GM18505 (cell line): ENCODE measurements around the gene NAV1.

Experiments used
- ATAC-seq: cut with Tn5 transposase; IDR thresholded peaks from one replicate; pipeline ENCODE4 v1.9.1; 2021; ENCODE audit not compliant: unreplicated experiment
- POLR2A ChIP-seq: IDR thresholded peaks from 4 replicates; pipeline ENCODE4 v1.6.1; 2011; ENCODE audit warnings: borderline replicate concordance; ENCODE audit not compliant: insufficient read depth, insufficient read length; ENCODE audit errors: extremely low read depth

NAV1 gene

GRCh38 chr1:201530741-201531531 is 8.0 kb upstream of the NAV1 start:
- no peak for TF ChIP-seq POLR2A
- ATAC-seq = no peak

- no peak for TF ChIP-seq POLR2A
- no peak for ATAC-seq
These were observed 7.1 kb upstream of the NAV1 start for GRCh38 chr1:201531551-201532425.

GRCh38 chr1:201533836-201534235 is 5.1 kb upstream of the NAV1 start:
- TF ChIP-seq POLR2A = no peak
- no peak for ATAC-seq

GRCh38 chr1:201535046-201535918 is 3.6 kb upstream of the NAV1 start:
- no peak for TF ChIP-seq POLR2A
- ATAC-seq = no peak

- no peak for ATAC-seq
These were observed 3.0 kb upstream of the NAV1 start for GRCh38 chr1:201535919-201536245.

GRCh38 chr1:201536558-201536957 is 2.4 kb upstream of the NAV1 start:
- ATAC-seq = no peak
- no peak for TF ChIP-seq POLR2A

More at GRCh38 chr1:201535919-201536245, 3.0 kb upstream of the NAV1 start:
- no peak for TF ChIP-seq POLR2A

- ATAC-seq = no peak
- TF ChIP-seq POLR2A = no peak
These were observed 1.9 kb upstream of the NAV1 start for GRCh38 chr1:201537028-201537427.

GRCh38 chr1:201537467-201537866 is 1.5 kb upstream of the NAV1 start:
- ATAC-seq = no peak
- TF ChIP-seq POLR2A = no peak

GRCh38 chr1:201537891-201538611 is 876 bp upstream of the NAV1 start:
- no peak for ATAC-seq
- no peak for TF ChIP-seq POLR2A

GRCh38 chr1:201539561-201540431 is 869 bp downstream of the NAV1 start:
- no peak for ATAC-seq
- TF ChIP-seq POLR2A = no peak

GRCh38 chr1:201540846-201541735 is 2.2 kb downstream of the NAV1 start:
- no peak for ATAC-seq
- no peak for TF ChIP-seq POLR2A

GRCh38 chr1:201542309-201543035 is 3.5 kb downstream of the NAV1 start:
- no peak for TF ChIP-seq POLR2A
- no peak for ATAC-seq
